HG03571 (cell line): Measurements from ENCODE around the gene CAMK2B.
"Not testable (repeated sequence)": the region's sequence is repeated elsewhere in the genome, so short reads cannot be mapped to it uniquely, and the experiment has no call there.

ENCODE experiments used
- ATAC-seq: cut with Tn5 transposase; IDR thresholded peaks from one replicate; pipeline ENCODE4 v1.9.1; 2021; ENCODE audit not compliant: unreplicated experiment

Gene CAMK2B

DNA sequence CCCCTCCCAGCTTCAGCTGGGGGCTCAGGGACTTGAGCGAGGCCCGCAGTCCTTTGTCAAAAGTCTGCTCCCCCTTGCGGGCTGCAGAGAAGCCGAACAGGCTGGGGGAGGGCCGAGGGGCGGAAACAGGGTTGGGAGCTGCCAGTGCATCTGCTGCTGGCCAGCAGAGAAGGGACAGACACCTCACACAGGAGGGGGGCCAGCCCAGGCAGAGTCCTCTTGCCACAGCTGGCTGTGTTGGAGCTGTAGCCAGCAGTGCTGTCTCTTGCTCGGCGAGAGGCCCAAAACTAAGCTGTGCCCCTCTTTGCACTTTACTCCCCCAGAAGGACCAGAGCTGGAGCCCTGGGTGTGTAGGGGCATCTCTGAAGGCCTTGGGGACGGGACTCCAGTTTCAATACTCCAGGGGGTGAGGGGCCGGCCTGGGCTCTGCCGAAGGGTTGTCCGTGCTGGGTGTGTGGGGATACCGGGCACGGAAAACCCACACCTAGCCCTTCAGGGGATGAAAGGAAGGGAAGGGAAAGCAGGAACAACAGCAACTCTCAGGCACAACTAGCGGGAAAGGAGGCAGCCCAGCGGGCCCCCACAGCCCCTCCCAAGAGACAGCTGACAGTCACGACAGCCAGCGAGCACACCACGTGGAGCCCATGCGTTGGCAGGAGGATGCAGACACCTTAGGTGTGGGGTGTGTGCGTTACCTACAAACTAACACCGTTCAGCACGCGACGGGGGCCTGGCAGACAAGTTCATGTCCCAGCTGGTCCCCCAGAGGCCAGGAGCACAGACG is 106.8 kb downstream of the CAMK2B start:
- no peak for ATAC-seq

DNA sequence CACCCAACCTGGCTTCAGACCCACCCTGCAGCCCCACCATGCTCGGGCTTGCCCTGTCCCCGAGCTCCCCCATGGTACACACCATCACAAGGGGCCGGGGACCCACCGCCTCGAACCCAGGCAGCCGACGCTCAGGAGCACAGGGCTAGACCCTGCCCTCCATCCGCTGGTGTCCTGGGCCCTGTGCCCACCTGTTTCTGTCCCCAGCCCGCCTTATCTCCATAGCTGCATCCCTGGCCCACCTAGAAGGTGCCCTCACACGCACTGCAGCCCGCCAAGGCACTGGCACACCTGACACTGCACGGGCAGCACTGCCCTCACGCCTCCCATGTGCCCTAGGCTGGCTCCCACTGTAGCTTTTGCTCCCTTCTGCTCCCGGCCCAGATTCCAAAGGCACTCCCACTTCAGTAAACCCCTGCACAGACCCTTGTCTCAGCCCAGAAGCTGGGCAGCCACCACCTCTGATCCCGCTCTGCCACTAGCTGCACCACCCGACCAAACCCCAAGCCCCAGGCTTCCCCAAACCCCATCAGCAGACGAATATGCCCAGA is 107.5 kb downstream of the CAMK2B start:
- no peak for ATAC-seq

DNA sequence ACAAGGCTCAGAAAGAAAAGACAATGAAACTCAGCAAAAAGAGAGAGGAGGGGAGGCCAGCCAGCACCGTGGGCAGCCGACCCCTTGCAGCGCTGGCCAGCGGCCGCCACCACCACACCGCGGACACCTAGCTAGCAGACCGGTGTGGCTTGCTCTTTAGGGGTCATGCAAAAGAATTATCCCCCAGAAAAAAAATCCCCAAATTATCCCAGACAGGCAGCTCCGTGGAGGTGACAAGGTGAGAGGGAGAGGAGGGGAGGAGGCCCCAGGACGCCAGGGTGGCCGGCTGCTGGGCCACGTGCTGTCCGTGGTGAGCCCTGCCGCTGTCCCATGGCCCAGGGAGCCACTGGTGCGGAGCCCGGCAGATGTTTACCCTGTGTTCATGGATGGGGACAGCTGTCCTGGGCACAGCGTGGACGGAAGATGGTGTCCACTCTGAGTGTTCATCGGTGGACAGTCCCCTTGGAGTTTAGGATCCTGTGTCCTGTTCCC is 108.1 kb downstream of the CAMK2B start:
- no peak for ATAC-seq

DNA sequence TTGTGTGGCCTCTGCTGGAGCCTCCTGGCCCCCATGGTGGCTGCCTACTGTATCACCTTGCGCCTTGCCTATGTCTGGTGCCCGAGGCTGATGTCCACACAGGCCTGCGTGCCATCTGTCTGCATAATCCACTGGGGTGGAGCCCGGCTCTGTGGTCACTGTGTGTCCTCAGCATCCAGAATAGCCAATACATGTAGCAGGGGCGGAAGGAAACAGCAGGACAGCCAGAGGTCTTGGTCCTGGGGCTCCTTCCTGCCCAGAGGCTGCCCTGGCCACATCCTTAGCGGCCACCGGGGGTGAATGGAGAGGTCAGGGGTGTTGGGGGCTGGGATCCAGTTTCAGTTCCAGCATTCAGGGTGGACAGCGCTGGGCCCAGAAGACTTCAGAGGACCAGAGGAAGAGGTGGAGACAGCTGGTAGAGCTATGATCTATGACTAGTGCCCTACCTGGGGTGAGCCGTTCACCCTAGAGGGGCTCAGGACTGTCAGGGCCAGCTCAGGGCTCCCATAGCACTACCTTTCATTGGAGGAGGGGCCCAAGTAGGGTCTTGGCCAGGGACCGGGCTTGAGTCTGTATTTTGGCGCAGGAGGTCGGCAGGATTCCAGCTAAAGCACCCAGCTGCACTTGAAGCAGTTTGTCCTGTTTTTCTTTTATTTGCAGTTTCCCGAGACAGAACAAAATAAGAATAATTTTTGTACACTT is 108.7 kb downstream of the CAMK2B start:
- no peak for ATAC-seq

DNA sequence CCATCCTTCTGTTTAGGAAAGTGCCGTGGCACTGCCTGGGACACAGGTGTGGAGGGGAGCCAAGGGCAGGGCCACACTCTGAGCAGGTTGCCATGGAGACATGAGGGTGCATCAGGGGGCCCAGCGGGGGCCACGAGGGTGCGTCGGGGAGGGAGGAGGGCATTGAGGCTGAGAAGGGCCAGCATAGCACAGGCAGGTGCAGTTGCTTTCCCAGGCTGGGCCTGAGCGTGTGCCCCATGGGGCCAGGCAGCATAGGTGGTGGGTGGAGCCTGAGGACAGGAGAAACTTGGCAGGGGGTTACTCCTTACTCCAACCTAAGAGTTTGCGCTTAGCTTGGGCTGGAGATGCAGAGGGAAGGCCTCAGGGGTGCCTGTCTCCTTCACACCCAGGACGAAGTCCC is 109.4 kb downstream of the CAMK2B start:
- no peak for ATAC-seq

DNA sequence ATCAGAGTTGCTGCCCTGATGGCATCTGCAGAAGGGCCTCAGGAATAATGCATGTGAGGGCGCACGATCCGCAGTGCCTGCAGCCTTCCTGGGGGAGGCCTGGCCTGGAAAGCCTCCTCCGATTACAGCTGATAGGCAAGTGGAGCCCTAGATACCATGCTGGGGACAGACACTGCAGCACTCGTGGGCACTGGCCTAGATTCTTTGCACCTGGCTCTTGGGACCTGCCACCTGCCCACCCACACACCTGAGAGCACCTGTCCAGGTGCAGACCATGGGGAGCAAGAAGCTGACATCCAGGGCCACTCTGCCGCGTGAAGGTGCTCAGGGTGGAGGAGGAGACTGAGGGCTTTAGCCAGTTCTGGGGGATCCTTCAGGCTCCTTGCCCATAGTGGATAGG is 109.9 kb downstream of the CAMK2B start:
- ATAC-seq = no peak

DNA sequence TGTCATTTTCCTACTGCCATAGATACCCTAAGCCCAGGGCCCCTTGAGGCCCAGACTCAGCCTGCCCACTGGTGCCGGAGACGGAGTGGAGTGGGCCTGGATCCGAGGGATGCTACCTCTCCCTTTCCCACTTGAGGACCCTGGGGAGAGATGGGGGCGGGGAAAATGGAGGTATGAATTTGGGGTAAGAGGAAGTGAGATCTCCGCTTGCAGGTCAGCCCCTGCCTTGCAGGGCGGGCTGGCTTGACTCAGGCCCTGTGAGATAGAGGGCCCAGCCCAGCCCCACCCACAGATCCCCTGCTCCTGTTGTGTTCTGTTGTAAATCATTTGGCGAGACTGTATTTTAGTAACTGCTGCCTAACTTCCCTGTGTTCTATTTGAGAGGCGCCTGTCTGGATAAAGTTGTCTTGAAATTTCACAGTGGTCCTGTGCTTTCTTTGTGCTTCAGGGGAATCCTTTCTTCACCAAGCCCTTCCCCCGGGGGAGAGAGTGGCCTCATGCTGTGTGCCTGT is 111.5 kb downstream of the CAMK2B start:
- ATAC-seq = no peak

DNA sequence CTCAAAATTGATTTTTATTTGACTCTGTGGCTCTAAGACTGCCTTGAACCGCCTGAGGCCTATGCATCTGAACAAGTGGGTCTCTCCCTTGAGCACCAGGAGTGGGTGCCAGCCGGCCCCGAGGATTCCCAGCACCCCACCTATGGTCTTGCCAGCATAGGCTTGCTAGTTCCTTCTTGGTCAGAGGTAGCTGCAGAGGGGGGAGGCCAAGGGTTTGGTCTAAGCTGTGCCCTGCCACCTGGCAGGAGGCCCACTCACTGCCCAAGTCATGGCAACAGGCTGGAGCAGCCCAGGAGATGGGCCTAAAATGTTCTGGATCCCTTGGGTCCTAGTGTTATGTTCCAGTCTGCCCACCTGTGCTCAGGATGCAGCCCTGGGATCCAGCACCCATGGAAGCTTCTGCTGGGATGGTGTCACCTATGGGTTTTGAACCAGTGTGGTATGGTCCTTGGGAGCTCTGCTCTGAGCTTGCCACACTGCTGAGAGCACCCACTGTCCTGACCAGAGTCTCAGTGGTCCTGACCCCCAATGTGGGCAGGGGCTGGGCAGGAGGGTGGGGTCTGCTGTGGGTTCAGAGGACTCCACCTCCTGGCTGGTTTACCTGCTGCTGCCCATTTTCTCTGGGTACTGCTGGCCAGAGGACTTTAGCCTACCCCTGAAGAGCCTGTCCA is 112.1 kb downstream of the CAMK2B start:
- ATAC-seq = no peak

DNA sequence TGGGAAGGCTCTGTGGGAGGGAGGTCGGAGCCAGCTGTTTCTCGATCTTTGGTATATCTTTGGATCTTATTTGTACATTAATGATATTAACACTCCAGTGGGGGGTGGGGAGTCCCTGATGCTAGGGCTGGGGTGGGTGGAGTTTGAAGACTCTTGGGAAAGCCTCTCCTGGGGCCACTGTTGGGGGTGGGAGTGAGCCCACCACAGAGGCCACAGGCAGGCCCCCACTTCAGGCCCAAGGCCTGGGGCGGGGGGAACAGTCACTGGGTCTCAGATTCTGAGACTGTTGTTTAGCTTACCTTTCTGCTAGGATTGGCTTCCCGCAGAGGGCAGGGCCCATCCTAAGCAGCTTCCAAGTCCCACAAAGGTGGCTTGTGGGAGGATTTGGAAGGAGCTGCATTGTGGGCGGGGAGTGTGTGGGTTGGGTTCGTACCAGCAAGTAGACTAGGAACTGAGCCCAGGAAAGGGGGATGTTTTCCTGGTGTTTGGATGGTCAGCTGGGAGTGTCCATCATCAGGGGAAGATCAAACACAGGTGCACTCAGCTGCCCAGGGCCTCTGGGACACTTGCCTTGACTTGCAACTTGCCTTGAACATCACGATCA is 112.7 kb downstream of the CAMK2B start:
- no peak for ATAC-seq

DNA sequence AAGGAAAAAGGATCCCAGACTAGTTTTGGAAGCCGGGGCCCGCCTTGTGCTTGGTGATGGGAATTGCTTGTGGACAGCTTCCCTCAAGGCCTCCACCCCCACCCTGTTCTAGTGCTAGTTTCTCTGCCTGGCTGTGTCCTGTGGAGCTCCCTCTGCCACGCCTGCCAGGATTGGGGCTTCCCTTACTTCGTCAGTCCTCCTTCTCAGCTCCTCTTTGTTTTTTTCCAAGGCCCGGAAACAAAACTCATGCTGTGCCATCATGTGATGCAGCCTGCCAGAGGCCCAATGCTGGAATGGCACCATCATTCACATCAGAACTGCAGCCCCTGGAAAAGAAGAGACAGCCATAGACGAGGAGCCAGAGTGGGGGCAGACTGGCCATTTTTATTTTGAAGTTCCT is 113.4 kb downstream of the CAMK2B start:
- no peak for ATAC-seq

DNA sequence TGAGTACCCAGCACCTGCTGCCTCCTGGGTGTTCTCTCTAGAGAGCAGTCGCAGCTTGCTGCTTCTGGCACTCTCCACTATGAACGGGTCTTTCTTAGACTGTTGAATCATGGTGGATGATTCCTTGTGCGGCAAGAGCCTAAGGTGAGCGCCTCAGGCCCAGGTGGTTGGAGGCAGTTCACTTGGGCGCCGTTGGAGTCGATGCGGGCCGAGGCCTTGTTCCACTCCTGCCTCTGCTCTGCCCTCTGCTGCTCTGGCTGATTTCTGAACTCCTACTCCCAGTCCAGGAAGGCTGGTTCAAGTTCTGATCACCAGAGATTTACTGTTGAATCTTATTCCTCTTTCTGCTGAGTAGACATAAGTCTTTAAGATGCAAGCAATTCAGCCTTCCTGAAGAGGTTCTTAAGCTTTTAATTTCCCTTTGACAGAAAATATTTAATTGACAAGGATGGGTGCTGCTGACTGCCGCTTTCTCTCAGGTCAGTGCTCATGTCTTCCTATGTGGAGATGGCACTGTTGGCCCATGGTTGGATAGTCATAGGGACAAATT is 114.2 kb downstream of the CAMK2B start:
- no peak for ATAC-seq

DNA sequence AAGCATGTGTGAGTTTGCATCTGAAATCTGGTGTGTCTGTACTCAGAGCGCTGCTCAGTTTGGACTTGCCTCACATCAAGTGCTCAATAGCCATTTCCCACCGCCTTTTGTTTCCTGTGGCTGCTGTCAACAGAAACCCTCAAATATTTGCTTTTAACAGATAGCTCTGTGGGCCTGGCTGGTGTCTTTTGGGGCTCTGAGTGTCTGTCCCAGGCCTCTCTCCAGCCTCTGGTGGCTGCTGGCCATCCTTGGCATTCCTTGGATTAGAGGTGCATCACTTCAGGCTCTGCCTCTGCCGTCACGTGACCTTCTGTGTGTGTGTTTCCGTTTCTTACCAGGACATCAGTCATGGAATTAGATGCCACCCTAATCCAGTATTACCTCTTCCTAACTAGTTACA is 115.3 kb downstream of the CAMK2B start:
- ATAC-seq = no peak

DNA sequence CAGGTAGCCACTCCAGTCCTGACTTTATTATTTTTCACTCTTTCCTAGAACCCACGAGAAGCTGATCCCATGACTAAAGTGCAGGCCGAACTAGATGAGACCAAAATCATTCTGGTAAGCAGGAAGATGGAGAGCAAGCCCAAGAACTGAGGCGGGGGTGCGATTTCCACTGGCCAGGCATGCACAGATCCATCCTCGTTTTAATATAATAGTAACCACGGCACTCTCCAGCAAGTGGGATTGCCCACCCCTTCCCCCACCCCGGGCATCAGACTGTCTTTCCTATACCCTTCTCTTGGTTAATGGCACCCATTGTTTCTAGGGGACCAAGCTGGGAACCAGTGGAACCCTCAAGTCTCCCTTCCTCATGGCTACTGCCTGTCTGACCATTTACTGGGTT is 117.3 kb downstream of the CAMK2B start:
- ATAC-seq = no peak

DNA sequence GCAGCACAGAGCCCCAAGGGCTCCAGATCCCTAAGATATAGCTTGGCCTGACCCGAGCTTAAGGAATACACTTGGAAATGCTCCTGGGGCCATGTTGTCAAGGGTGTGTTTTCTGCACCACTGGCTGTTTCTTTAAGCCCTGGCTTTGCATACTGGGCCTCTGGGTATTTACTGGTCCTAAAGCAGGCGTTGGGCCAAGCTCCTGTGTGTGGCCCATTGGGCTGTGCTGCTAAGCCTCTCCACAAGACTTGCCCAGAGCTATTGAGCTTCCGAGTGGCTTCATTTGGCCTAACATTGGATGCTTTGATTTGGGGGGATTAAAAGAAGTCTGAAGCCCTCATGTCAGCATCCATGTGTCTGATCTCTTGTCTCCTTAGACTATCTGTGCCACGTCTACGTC is 119.4 kb downstream of the CAMK2B start:
- ATAC-seq = no peak

DNA sequence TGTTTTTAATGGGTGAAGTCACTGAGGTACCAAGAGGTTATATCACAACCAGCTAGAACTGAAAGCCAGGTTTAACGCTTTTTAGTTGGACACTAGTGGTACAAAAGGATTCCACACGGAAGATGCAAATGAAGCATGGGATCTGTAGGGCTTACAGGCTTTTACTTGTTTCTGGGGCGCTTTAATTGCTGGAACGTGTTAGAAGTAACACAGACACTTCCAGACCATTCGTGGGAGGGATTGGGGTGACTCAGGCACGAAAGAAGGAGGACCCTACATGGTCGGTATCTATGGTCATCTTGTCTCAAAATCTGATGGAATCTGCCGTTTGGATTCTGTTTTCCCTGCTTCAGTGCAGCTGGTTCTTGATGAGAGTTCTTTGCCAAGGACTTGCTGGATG is 123.6 kb downstream of the CAMK2B start:
- no peak for ATAC-seq

DNA sequence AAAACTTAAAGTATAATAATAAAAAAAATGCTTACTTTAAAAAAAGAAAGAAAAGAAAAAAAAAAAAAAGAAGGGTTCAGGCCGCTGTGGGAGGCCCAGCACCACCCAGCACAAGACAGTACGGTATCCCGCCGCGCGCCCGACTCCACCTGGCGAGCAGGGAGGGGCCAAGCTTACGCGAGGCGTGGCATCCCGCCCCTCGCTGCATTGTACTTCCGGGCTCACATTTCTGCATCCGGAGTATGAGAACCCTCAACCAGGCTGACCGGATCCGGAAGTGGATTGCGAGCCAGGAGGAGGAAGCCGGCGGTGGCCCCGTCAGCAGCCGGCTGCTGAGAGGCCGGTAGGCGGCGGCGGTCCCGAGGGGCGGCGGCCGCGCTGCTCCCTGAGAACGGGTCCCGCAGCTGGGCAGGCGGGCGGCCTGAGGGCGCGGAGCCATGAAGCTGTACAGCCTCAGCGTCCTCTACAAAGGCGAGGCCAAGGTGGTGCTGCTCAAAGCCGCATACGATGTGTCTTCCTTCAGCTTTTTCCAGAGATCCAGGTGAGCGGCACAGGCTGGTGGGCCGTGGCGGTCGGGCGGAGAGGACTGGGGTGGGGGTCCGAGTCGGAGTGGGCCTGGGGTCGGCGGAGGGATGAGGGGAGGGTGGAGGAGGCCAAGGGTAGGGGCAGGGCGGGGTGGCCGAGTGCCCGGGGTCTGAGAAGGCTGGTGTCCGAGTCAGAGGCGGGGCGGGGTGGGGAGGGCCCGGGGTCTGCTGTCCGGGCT is 124.5 kb downstream of the CAMK2B start, which contains the start of gene YKT6:
Gene YKT6 (plus strand): TSS at position 280 of the 763 bp plus-strand sequence. CDS start 158 bp downstream, at position 438.
- peak; percentile 96 for ATAC-seq

DNA sequence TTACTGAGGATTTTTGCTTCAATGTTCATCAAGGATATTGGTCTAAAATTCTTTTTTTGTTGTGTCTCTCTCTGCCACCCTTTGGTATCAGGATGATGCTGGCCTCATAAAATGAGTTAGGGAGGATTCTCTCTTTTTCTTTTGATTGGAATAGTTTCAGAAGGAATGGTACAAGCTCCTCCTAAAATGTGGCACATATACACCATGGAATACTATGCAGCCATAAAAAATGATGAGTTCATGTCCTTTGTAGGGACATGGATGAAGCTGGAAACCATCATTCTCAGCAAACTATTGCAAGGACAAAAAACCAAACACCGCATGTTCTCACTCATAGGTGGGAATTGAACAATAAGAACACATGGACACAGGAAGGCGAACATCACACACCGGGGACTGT is 125.2 kb downstream of the CAMK2B start:
- ATAC-seq = not testable (repeated sequence)

DNA sequence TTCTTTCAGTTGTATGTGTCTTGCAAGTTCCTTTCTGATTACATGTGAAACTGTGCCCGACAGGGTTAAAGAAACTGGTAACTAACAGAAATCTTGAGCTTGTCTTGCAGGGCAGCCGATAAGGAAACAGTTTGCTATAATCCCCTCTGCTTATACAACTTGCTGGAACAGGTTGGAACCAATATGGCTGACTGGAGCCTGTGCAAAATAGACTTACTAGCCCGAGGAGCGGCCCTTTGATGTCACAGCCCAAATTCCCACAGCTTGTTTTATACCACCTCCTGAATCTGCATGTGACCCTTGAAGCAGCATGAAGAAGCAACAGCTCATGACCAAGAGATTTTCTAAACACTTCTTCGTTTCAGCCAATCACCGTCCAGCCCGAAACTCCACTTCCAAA is 127.9 kb downstream of the CAMK2B start:
- ATAC-seq = no peak

DNA sequence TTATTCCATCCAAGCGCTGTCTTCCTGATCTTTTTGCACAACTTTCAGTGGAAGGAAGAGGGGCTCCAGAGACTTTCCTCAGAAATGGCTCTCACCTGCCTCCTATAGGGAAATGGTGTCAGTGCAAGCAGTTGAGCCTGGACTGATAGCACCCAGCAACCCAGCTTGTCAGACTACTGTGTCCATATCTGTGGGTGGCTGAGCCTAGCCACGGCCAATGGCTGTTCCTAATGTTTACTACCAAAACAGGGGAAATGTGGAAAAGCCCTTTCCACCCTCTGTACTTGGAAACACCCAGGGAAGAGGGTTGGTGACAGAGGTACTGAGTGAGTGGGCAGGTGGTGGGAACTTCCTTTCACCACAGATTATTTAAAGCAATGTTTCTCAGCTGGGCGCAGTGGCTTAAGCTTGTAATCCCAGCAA is 128.9 kb downstream of the CAMK2B start:
- no peak for ATAC-seq

DNA sequence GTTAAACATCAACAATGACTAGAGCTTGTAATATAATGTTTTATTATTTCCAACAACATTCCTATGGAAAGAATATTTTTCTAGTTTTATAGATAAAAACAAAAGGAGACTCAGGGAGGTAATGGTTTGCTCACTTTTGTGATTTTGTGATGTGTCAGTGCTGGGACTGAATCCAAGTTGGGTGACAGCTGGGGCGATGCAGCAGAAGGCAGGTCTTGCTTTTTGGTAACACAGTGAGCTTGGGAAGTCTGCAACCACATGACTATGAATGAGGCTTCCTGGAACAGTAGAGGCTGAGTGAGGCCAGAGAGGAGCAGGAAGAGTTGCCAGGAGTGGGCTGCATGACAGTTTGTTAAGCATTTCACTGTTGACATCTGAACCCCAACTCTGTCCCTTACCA is 129.5 kb downstream of the CAMK2B start:
- no peak for ATAC-seq
